OCI-LY1 (cell line): ENCODE data around the gene RDH11.

Experiments used
- EZH2 ChIP-seq: fragments of 200-600 bp; sonication (generic), shearing (Covaris generic); IDR thresholded peaks from 2 replicates; pipeline ENCODE4 v1.8.0; 2017; ENCODE audit warnings: borderline replicate concordance, mixed run types, mild to moderate bottlenecking, antibody characterized with exemption, low read length, moderate library complexity, mixed read lengths
- TF ChIP-seq, protein P1 (sequence below): fragments of 200-600 bp; sonication (generic), shearing (Covaris generic); IDR thresholded peaks from 2 replicates; pipeline ENCODE4 v1.5.1; 2017; ENCODE audit warnings: mild to moderate bottlenecking, antibody characterized with exemption, low read length, moderate library complexity, mixed read lengths

DNA sequence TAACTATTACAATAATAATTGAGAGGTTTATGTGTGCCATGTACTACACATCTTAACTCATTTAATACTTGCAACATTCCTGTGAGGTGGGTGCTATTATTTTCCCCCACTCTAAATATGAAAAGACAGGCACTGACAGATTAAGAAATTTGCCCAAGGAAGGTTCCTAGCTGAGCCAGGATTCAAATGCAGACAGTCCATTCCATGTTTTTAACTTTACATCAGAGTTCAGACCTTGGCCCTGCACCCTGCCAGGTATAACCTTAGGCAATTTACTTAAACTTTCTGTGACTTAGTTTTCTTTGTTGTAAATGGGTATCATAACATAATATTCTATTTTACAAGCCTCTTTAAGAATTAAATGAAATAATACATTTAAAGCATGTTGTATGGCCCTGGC lies 32.7 kb upstream of the RDH11 start:
- TF ChIP-seq, protein P1, sequence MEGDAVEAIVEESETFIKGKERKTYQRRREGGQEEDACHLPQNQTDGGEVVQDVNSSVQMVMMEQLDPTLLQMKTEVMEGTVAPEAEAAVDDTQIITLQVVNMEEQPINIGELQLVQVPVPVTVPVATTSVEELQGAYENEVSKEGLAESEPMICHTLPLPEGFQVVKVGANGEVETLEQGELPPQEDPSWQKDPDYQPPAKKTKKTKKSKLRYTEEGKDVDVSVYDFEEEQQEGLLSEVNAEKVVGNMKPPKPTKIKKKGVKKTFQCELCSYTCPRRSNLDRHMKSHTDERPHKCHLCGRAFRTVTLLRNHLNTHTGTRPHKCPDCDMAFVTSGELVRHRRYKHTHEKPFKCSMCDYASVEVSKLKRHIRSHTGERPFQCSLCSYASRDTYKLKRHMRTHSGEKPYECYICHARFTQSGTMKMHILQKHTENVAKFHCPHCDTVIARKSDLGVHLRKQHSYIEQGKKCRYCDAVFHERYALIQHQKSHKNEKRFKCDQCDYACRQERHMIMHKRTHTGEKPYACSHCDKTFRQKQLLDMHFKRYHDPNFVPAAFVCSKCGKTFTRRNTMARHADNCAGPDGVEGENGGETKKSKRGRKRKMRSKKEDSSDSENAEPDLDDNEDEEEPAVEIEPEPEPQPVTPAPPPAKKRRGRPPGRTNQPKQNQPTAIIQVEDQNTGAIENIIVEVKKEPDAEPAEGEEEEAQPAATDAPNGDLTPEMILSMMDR: no peak
- TF ChIP-seq EZH2: no peak
